Thymus (tissue), 11 donors: ENCODE results near the gene ANTKMT. TPM values are rescaled to one million over a fixed set of nuclear protein-coding genes. Genes with fewer than 3 reads are reported as not detected.

Source experiments
- DNase-seq, 9 donors: peaks; one replicate each; pipeline ENCODE4 v3.0.0-alpha.2; 2013; ENCODE audit warnings: low spot score in 9 of 9, low read depth in 6 of 9, missing footprints in 1 of 9
- H3K27ac ChIP-seq, 2 donors: one replicate each; pipeline ENCODE4 v1.5.1; 2013; ENCODE audit warnings: control low read depth in 1 of 2, low read depth in 1 of 2, low read length in 1 of 2, mild to moderate bottlenecking in 1 of 2, moderate library complexity in 1 of 2
- H3K27me3 ChIP-seq, 2 donors: one replicate each; pipeline ENCODE4 v1.5.1; 2013; ENCODE audit warnings: low read length in 1 of 2; ENCODE audit not compliant: control insufficient read depth in 2 of 2, insufficient read depth in 1 of 2
- H3K36me3 ChIP-seq, 2 donors: one replicate each; pipeline ENCODE4 v1.5.1; 2013; ENCODE audit warnings: low read length in 1 of 2, mild to moderate bottlenecking in 1 of 2, moderate library complexity in 1 of 2; ENCODE audit not compliant: control insufficient read depth in 2 of 2, insufficient read depth in 2 of 2
- H3K4me1 ChIP-seq, 2 donors: one replicate each; pipeline ENCODE4 v1.5.1; 2013; ENCODE audit warnings: low read length in 2 of 2; ENCODE audit not compliant: control insufficient read depth in 2 of 2, insufficient read depth in 2 of 2
- H3K4me3 ChIP-seq, 2 donors: one replicate each; pipeline ENCODE4 v1.5.1; 2013; ENCODE audit warnings: low read length in 2 of 2, control low read depth in 1 of 2, mild to moderate bottlenecking in 1 of 2
- H3K9me3 ChIP-seq, 2 donors: one replicate each; pipeline ENCODE4 v1.5.1; 2013; ENCODE audit warnings: low read length in 1 of 2, mild to moderate bottlenecking in 1 of 2; ENCODE audit not compliant: control insufficient read depth in 2 of 2, insufficient read depth in 1 of 2
- WGBS: extraction: QIAGEN DNeasy Blood & Tissue Kit; methylation state at CpG from one replicate; pipeline ENCODE4 v1.1.7; 2013; 5-methylcytosine and 5-hydroxymethylcytosine counted together
- polyA plus RNA-seq: library from polyadenylated mRNA; stranded (reverse); fragments of 200-250 nt; gene quantifications from one replicate; pipeline ENCODE4 v1.2.3, GENCODE V29; 2013
- total RNA-seq: library from RNA; stranded (reverse); fragments of 120-200 nt; gene quantifications from one replicate; pipeline ENCODE4 v1.2.4, GENCODE V29; 2013
- donor health status: healthy.

Gene ANTKMT
- total and polyA plus RNA-seq, 2 donors: 53.9 to 56.2 TPM

DNA sequence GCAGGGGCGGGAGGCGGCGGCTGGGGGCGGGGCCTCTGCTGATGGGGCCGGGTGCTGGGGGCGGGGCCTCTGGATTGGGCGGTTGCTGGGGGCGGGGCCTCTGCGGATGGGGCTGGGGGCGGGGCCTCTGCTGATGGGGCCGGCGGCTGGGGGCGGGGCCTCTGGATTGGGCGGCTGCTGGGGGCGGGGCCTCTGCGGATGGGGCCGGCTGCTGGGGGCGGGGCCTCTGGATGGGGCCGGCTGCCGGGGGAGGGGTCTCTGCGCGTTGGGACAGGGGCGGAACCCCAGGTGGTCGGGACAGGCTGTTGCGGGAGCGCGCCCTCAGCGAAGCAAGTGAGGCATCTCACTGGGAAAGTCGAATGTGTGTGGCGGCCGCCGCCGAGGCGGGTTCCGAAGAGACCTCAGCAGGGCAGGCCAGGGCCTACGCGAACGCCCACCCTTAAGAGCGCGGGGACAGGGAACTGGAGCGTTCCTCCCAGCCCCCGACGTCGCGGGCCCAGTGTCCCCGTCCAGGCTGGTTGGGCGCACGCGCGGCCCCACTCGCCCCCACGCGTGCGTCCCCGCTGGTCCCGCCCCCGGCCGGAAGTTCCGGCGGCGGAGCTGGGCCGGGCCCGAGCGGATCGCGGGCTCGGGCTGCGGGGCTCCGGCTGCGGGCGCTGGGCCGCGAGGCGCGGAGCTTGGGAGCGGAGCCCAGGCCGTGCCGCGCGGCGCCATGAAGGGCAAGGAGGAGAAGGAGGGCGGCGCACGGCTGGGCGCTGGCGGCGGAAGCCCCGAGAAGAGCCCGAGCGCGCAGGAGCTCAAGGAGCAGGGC, 40.9 kb upstream of the ANTKMT start, which contains the start of gene STUB1:
Gene STUB1, plus strand, starts transcription at position 597 of the 811 bp plus-strand sequence. Its CDS starts 116 bp downstream, at position 713.
- WGBS: 2% methylated on average over 91 of the region's 91 CpGs

DNA sequence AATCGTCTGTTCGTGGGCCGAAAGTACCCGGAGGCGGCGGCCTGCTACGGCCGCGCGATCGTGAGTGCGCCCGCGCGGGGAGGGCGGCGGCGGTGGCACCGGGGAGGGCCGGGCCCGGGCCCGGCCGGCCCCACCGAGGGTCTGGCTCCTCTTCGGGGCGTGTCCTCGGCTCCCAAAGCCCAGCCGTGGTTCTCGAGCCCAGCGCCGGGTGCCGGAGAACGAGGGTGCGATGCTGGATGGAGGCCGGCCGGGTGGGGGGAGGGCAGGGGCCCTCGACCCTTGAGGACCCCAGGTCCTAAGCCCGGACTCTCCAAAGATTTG, 40.4 kb upstream of the ANTKMT start:
- WGBS: under 1% methylated on average over 38 of the region's 38 CpGs
- no peak for DNase-seq
- peaks cover 20 to 38% of the 10 kb centered on the region in 2 donors for H3K27me3 ChIP-seq
- peak overlapping the region; percentile 66 to 89 for H3K4me3 ChIP-seq
- peak overlapping the region in 1 of 2 donors; percentile 94 for H3K27ac ChIP-seq
- H3K4me1 ChIP-seq: peaks cover 21 to 58% of the 10 kb centered on the region in 2 donors
- H3K9me3 ChIP-seq: peaks cover 0 to 1% of the 10 kb centered on the region in 2 donors
- H3K36me3 ChIP-seq: peaks cover 18 to 22% of the 10 kb centered on the region in 2 donors

More for the DNA sequence above, 40.9 kb upstream of the ANTKMT start, which contains the start of gene STUB1:
- Histone ChIP-seq H3K4me3 (peak within 1 kb of the TSS; percentile 66 to 89), H3K4me1 (peaks cover 21 to 58% of the 10 kb centered on the region in 2 donors), H3K9me3 (peaks cover 0 to 1% of the 10 kb centered on the region in 2 donors), H3K27ac (peak within 1 kb of the TSS; percentile 87 to 94), H3K36me3 (peaks cover 18 to 22% of the 10 kb centered on the region in 2 donors), H3K27me3 (peaks cover 26 to 43% of the 10 kb centered on the region in 2 donors)
- DNase-seq: peak in 7 of 9 donors; percentile 59 to 84 (median 76)

DNA sequence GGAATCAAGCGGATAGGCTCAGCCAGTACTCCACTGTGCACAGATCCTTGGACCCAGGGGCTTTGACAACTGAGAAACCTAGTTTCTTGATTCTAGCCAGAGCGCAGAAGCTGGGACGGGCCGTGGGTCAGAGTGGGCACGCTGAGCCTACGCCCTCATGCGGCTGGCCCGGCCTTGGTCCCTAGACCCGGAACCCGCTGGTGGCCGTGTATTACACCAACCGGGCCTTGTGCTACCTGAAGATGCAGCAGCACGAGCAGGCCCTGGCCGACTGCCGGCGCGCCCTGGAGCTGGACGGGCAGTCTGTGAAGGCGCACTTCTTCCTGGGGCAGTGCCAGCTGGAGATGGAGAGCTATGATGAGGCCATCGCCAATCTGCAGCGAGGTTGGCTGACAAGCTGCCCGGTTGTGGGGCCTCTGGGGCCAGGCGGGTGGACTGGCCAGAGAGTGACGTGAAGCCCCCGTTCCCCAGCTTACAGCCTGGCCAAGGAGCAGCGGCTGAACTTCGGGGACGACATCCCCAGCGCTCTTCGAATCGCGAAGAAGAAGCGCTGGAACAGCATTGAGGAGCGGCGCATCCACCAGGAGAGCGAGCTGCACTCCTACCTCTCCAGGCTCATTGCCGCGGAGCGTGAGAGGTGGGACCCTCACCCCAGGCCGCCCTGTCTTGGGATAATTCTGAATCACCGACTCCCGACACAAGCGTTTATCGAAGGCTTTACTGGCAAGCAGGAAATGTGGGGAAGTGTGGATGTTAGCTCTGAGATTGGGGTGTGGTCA, 39.8 kb upstream of the ANTKMT start:
- H3K36me3 ChIP-seq: peaks cover 22 to 24% of the 10 kb centered on the region in 2 donors
- 62% methylated on average over 44 of the region's 44 CpGs for WGBS
- peaks cover 0 to 1% of the 10 kb centered on the region in 2 donors for H3K9me3 ChIP-seq
- H3K4me3 ChIP-seq: peak overlapping the region; percentile 66 to 89
- H3K4me1 ChIP-seq: peaks cover 19 to 58% of the 10 kb centered on the region in 2 donors
- peaks cover 15 to 32% of the 10 kb centered on the region in 2 donors for H3K27me3 ChIP-seq
- H3K27ac ChIP-seq: no peak overlapping the region
- DNase-seq: no peak

DNA sequence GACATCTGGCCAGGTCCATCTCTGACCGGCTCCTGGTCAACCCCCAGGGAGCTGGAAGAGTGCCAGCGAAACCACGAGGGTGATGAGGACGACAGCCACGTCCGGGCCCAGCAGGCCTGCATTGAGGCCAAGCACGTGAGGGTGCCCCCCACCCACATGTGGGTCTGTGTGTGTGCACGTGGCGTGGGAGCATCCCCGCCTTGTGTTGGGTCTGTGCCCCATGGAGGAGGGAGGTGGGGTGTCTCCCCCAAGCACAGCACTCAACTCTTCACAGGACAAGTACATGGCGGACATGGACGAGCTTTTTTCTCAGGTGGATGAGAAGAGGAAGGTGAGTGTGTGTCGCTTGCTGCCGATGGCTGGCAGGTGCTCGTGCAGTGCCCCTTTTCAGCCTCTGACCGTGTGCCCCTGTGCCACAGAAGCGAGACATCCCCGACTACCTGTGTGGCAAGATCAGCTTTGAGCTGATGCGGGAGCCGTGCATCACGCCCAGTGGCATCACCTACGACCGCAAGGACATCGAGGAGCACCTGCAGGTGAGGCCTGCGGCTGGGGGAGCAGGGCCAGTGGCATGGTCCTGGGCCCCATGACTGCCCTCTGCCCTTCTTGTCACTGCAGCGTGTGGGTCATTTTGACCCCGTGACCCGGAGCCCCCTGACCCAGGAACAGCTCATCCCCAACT, 39.1 kb upstream of the ANTKMT start:
- peaks cover 29 to 31% of the 10 kb centered on the region in 2 donors for H3K36me3 ChIP-seq
- DNase-seq: no peak
- 95% methylated on average over 28 of the region's 28 CpGs for WGBS
- H3K27ac ChIP-seq: no peak overlapping the region
- H3K4me1 ChIP-seq: peaks cover 19 to 56% of the 10 kb centered on the region in 2 donors
- H3K27me3 ChIP-seq: peaks cover 7 to 25% of the 10 kb centered on the region in 2 donors
- H3K4me3 ChIP-seq: no peak overlapping the region
- peaks cover 0 to 1% of the 10 kb centered on the region in 2 donors for H3K9me3 ChIP-seq

DNA sequence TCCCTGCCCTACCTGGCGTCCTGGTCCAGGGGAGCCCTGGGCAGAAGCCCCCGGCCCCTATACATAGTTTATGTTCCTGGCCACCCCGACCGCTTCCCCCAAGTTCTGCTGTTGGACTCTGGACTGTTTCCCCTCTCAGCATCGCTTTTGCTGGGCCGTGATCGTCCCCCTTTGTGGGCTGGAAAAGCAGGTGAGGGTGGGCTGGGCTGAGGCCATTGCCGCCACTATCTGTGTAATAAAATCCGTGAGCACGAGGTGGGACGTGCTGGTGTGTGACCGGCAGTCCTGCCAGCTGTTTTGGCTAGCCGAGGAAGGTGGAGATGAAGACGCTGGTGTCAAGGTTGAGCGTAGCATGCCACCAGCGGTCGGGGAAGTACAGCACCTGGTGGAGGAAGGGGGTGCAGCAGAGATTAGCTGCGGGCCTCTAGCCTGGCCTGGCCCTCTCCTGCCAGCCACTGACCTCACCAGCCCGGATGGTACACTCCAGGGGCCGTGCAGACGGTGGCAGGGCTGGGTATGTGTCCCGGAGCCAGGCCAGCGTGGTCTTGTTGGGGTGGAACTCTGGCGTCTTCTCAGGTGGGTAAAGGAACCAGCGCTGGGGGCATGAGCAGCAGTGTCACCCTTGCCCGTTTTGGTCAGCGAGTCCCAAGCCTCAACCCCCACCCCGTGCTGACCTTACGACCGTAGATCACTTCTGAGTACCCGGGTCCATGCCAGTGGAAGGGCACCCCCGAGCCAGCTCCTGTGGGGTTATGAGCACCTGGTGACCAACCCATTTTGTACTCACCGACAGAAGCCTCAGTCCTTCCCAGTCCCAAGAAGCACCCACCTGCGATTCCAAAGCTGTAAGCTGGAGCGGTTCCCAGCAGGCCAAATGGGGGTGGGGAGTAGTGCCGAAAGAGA, 38.2 kb upstream of the ANTKMT start:
- Histone ChIP-seq H3K27ac (no peak overlapping the region), H3K36me3 (peaks cover 36 to 37% of the 10 kb centered on the region in 2 donors), H3K9me3 (peaks cover 0 to 1% of the 10 kb centered on the region in 2 donors), H3K27me3 (peaks cover 2 to 16% of the 10 kb centered on the region in 2 donors), H3K4me3 (peak overlapping the region in 1 of 2 donors; percentile 37), H3K4me1 (peaks cover 19 to 49% of the 10 kb centered on the region in 2 donors)
- WGBS: 96% methylated on average over 36 of the region's 36 CpGs
- DNase-seq: no peak

DNA sequence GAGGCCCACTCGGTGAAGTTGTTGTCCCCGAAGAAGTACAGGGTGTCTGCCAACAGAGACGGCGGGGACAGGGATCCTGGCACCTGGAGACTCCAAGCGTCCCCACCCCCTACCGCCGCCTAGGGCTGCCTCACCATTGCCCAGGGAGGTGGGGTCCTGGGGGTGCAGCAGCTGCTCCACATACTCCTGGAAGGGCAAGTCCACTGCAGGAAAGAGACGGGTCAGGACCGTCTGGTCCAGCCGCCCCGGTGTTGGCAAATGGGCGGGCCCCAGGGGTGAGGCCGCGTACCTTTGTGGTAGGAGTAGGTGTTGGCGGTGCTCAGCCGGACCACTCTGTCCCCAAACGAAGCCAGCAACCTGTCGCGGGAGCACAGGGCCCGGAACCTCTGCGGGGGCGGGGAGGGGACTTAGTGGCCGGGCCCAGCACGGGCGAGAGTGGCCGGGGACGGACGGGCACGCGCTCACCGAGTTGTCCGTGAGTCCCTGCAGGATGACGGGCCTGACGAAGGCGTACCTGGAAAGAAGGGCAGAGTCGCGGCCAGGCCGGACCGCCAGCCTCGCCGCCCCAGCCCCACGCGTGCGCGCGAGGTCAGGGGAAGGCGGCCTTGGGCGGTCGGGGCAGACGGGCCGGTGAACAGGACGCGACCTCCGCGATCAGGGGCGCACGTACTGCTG, 37.4 kb upstream of the ANTKMT start:
- H3K36me3 ChIP-seq: peaks cover 36 to 39% of the 10 kb centered on the region in 2 donors
- H3K27ac ChIP-seq: peak overlapping the region in 1 of 2 donors; percentile 68
- H3K9me3 ChIP-seq: peaks cover 0 to 1% of the 10 kb centered on the region in 2 donors
- no peak for DNase-seq
- H3K27me3 ChIP-seq: peaks cover 0 to 8% of the 10 kb centered on the region in 2 donors
- peak overlapping the region; percentile 37 to 79 for H3K4me3 ChIP-seq
- 30% methylated on average over 57 of the region's 57 CpGs for WGBS
- H3K4me1 ChIP-seq: peaks cover 20 to 42% of the 10 kb centered on the region in 2 donors

DNA sequence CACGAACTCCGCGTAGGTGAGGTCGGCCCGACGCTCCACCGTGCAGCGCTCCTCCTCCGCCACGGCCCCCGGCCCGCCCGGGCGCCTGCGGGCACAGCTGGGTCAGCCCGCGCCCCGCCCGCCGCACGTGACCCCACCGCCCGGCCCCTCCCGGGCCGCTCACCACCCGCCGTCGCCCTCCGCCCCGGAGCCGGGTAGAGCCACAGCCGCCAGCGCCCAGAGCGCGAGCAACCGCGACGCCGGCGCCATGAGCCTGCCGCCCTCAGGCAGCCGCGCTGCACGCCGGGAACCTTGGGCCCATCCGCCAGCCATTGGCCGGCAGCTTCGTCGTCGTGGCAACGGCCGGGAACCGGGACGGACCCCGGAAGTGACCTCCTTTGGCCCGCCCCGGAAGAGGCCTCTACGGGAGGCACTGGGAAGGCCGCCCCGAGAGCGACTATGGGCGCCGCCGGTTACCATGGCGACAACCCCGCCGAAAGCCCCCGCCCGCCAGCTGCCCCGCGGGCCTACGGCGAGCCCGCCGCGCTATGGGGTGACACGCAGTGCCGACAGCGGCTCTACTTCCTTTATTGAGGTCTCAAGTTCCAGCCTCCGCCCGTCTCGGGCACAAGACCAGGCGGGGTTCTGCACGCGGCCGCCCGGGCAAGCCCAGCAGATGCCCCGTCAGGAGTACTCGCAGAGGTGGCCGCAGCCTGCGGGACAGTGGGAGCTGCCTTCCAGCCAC, 36.7 kb upstream of the ANTKMT start, which contains the start of gene JMJD8:
Gene JMJD8, minus strand, starts transcription at position 264 of the 724 bp plus-strand sequence. Its CDS starts 15 bp downstream, at position 249.
- H3K9me3 ChIP-seq: peaks cover 0 to 1% of the 10 kb centered on the region in 2 donors
- peak within 1 kb of the TSS; percentile 52 to 79 for H3K4me3 ChIP-seq
- H3K27me3 ChIP-seq: peaks cover 0 to 3% of the 10 kb centered on the region in 2 donors
- 5% methylated on average over 91 of the region's 91 CpGs for WGBS
- H3K27ac ChIP-seq: peak within 1 kb of the TSS; percentile 57 to 77
- peaks cover 36 to 39% of the 10 kb centered on the region in 2 donors for H3K36me3 ChIP-seq
- peak; percentile 69 to 96 (median 89) for DNase-seq
- H3K4me1 ChIP-seq: peaks cover 27 to 40% of the 10 kb centered on the region in 2 donors
